Measurements from ENCODE around the gene ULK2.

DNA sequence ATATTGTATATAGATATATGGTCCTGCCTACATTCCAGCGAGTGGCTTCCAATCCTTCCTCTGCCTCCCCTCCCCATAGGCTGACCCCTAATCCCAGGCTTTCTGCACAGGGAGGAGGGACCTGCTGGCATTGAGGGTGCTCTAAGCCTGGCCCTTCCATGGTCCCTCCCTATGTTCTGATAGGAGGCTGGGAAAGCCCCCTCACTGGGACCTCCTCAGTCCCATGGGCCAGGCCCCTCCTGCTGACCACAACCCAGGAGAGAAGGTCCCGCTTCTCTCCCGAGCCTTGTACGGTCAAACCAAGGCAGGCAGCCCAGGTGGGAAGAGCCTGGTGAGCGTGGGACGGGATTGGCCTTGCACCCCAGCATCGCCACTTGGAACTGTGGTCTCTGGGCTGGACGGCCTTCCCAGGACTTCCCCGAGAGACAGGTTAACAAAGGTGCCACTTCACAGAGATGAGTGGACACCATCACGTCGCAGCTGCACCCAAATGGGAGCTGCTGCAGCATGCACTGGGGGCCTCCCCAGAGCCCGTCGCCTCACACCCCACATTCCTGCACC, 120.5 kb downstream of the ULK2 start:
- TF ChIP-seq, protein P1, sequence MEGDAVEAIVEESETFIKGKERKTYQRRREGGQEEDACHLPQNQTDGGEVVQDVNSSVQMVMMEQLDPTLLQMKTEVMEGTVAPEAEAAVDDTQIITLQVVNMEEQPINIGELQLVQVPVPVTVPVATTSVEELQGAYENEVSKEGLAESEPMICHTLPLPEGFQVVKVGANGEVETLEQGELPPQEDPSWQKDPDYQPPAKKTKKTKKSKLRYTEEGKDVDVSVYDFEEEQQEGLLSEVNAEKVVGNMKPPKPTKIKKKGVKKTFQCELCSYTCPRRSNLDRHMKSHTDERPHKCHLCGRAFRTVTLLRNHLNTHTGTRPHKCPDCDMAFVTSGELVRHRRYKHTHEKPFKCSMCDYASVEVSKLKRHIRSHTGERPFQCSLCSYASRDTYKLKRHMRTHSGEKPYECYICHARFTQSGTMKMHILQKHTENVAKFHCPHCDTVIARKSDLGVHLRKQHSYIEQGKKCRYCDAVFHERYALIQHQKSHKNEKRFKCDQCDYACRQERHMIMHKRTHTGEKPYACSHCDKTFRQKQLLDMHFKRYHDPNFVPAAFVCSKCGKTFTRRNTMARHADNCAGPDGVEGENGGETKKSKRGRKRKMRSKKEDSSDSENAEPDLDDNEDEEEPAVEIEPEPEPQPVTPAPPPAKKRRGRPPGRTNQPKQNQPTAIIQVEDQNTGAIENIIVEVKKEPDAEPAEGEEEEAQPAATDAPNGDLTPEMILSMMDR (conservative IDR thresholded peaks at IDR 0.05; ENCODE audit: low read length) = no peak
- TF ChIP-seq EZH2phosphoT487 (IDR thresholded peaks at IDR 0.05; ENCODE audit: borderline replicate concordance) = no peak

All from Loucy (cell line).